LNCAP (cell line): Measurements from ENCODE around the gene ZNF66.

Source experiments
- CTCF ChIP-seq: fragments of 450-650 bp; IDR thresholded peaks from 2 replicates; pipeline ENCODE4 v1.5.1; 2017; ENCODE audit warnings: mild to moderate bottlenecking

ZNF66 gene

GRCh38 chr19:20776083-20777076 lies at the start of gene ZNF66:
Gene ZNF66 (plus strand): TSS chr19:20776304. CDS start chr19:20776448, 144 bp downstream.
- TF ChIP-seq CTCF: no peak

DNA sequence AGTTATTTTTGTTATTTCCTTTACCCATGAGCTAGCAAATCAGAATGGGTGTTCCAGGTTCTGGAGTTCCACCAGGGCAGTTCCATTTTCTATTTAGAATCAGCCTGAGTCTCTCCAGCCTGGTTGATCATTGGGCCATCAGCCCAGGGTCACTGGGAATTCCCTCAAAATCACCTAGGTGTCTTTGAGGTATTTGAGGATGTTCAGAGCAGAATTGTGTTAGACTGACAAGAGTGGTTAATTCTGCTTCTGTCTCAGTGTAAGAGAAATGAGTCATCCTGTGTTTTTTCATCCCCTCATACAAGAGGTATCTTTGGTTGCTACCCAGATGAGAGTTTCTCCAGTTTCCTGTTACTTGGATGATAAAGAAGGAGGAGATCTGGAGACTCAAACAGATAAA lies 11.7 kb downstream of the ZNF66 start:
- TF ChIP-seq CTCF: no peak

- no peak for TF ChIP-seq CTCF
Measured at GRCh38 chr19:20791806-20792205, 15.7 kb downstream of the ZNF66 start.

- TF ChIP-seq CTCF: no peak
Measured at GRCh38 chr19:20840371-20840770, 64.3 kb downstream of the ZNF66 start.
